Measurements from ENCODE around the gene KATNAL2. TPM values are rescaled to one million over a fixed set of nuclear protein-coding genes. Genes with fewer than 3 reads are reported as not detected.

Gene KATNAL2
- total and polyA plus RNA-seq, 2 experiments from 2014 or later, result 3.9 to 4.1 TPM

DNA sequence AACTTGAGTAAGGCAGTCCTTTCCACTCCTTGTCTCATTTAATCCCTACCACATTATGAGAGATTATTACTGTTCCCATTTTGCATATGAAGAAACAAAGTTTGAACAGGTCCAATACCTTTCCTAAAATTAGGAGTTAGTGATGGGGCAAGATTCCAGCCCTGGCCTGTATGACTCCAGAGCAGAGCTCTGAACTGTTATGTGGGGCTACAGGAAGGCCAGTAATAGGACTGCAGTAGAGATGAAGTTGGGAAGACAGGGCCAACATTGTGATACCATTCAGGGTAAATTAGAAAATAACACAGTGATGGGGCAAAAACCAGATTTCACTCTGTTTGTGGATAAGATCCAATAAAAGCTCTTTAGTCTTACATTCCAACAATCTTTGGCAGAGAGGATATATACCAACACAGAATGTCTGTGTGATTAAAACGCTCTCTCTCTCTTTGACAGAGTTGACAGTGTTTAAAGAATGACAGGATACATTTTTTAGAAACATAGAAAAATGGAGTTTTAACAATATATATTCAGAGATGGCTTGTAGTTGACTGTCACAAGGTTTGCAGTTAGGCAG lies 22.7 kb downstream of the KATNAL2 start:
- H3K9me2 ChIP-seq (ENCODE audit: insufficient read depth), result no peaks in the 10 kb centered on the region
- in situ Hi-C loops (cut with MboI), result no loop called here
- H2AFZ ChIP-seq, result no peak overlapping the region
- H3F3A ChIP-seq (ENCODE audit: insufficient read depth), result peaks cover 18% of the 10 kb centered on the region
- no peaks in the 10 kb centered on the region for H4K20me1 ChIP-seq (ENCODE audit: insufficient read depth)
- H3K9me3 ChIP-seq (ENCODE audit: low read depth), result no peaks in the 10 kb centered on the region
- TF ChIP-seq EZH2 (IDR thresholded peaks at IDR 0.05; ENCODE audit: insufficient read depth, poor library complexity, severe bottlenecking) (no peak), EZH2phosphoT487 (IDR thresholded peaks at IDR 0.05; ENCODE audit: insufficient read depth, low read depth) (no peak)
- no peaks in the 10 kb centered on the region for H3K79me2 ChIP-seq (ENCODE audit: insufficient read depth)
- peaks cover 18% of the 10 kb centered on the region for H3K4me1 ChIP-seq (ENCODE audit: insufficient read depth)
- peak overlapping the region; percentile 7 for H3K4me2 ChIP-seq (ENCODE audit: unreplicated experiment)
- WGBS, 2 experiments (ENCODE audit: low coverage in 1 of 2, low lambda C conversion rate in 2 of 2, missing lambda C conversion rate in 2 of 2), result 26 to 39% methylated on average over 1 of the region's 1 CpG
- H3K9ac ChIP-seq, result no peak overlapping the region
- H3K27ac ChIP-seq, result peak overlapping the region; percentile 3; the same call in 1 of the 2 replicates
- H3K27me3 ChIP-seq (replicated peaks; ENCODE audit: insufficient read depth), result no peaks in the 10 kb centered on the region
- H3K4me3 ChIP-seq, result no peak overlapping the region
- no peaks in the 10 kb centered on the region for H3K36me3 ChIP-seq (ENCODE audit: low read depth)
- DNase-seq, result peak; percentile 16

DNA sequence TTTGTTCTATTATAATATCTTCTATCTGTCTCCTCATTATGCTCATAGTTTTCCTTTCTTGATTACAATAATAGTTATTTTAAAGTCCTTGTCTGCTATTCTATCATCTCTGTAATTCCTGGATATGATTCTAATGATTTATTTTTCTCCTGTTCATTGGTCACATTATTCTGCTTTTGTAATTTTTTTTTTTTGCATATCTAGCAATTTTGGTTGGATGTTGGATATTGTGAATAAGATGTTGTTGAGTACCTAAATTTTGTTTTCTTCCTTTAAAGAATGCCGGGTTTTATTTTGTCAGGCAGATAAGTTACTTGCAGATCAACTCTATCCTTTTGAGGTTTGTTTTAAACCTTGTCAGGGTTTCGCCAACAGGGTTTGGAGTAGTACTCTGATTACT lies 25.2 kb downstream of the KATNAL2 start:
- H3K9ac ChIP-seq, result no peak overlapping the region
- H3K4me3 ChIP-seq, result no peak overlapping the region
- TF ChIP-seq EZH2 (IDR thresholded peaks at IDR 0.05; ENCODE audit: insufficient read depth, poor library complexity, severe bottlenecking) (no peak), EZH2phosphoT487 (IDR thresholded peaks at IDR 0.05; ENCODE audit: insufficient read depth, low read depth) (no peak)
- peaks cover 18% of the 10 kb centered on the region for H3F3A ChIP-seq (ENCODE audit: insufficient read depth)
- in situ Hi-C loops (cut with MboI), result no loop called here
- H4K20me1 ChIP-seq (ENCODE audit: insufficient read depth), result no peaks in the 10 kb centered on the region
- H3K9me2 ChIP-seq (ENCODE audit: insufficient read depth), result no peaks in the 10 kb centered on the region
- H2AFZ ChIP-seq, result no peak overlapping the region
- H3K9me3 ChIP-seq (ENCODE audit: low read depth), result no peaks in the 10 kb centered on the region
- H3K79me2 ChIP-seq (ENCODE audit: insufficient read depth), result no peaks in the 10 kb centered on the region
- H3K27me3 ChIP-seq (replicated peaks; ENCODE audit: insufficient read depth), result no peaks in the 10 kb centered on the region
- DNase-seq, result no peak
- H3K4me1 ChIP-seq (ENCODE audit: insufficient read depth), result peaks cover 18% of the 10 kb centered on the region
- no peak overlapping the region for H3K27ac ChIP-seq
- 70 to 83% methylated on average over 2 of the region's 2 CpGs for WGBS, 2 experiments (ENCODE audit: low coverage in 1 of 2, low lambda C conversion rate in 2 of 2, missing lambda C conversion rate in 2 of 2)
- H3K4me2 ChIP-seq (ENCODE audit: unreplicated experiment), result no peak overlapping the region
- no peaks in the 10 kb centered on the region for H3K36me3 ChIP-seq (ENCODE audit: low read depth)

DNA sequence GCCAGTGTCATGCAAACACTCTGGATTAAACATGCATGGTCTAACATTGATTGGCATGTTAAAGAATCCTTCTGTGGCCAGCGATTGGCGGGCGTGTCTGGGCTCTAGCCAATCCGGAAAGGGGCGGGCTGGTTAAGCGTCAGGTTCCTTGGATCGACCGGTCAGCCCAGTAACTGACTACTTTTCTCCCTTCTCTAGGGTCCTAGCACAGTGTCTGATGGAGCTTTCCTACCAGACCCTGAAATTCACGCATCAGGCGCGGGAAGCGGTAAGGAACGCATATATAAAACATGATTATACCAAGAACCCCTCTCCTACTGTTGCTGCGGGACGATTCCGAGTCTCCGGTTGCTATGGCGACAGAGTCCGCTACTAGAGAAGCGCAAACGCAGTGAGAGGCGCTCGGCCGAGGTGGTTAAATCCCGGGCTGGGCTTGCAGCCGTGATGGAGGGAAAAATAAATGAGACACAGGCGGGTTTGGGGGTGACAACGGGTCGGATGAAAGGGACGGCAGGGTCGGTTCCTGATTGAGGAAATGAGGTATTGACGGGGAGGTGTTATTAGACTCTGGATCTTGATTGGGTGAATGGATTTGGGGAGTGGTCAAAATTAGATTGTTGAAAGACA lies 29.4 kb downstream of the KATNAL2 start:
- Histone ChIP-seq H3K79me2 (ENCODE audit: insufficient read depth) (no peaks in the 10 kb centered on the region), H4K20me1 (ENCODE audit: insufficient read depth) (no peaks in the 10 kb centered on the region), H3K36me3 (ENCODE audit: low read depth) (no peaks in the 10 kb centered on the region), H3K9ac (peak overlapping the region; percentile 62), H3K4me1 (ENCODE audit: insufficient read depth) (no peaks in the 10 kb centered on the region), H2AFZ (peak overlapping the region; percentile 91), H3K9me2 (ENCODE audit: insufficient read depth) (no peaks in the 10 kb centered on the region), H3K4me2 (ENCODE audit: unreplicated experiment) (peak overlapping the region; percentile 93), H3K27ac (no peak overlapping the region), H3K4me3 (peak overlapping the region; percentile 82), H3K9me3 (ENCODE audit: low read depth) (no peaks in the 10 kb centered on the region), H3F3A (ENCODE audit: insufficient read depth) (no peaks in the 10 kb centered on the region), H3K27me3 (replicated peaks; ENCODE audit: insufficient read depth) (no peaks in the 10 kb centered on the region)
- 10 to 12% methylated on average over 32 of the region's 32 CpGs for WGBS, 2 experiments (ENCODE audit: low coverage in 1 of 2, low lambda C conversion rate in 2 of 2, missing lambda C conversion rate in 2 of 2)
- in situ Hi-C loops (cut with MboI), result no loop called here
- TF ChIP-seq EZH2 (IDR thresholded peaks at IDR 0.05; ENCODE audit: insufficient read depth, poor library complexity, severe bottlenecking), result no peak
- no peak for TF ChIP-seq EZH2phosphoT487 (IDR thresholded peaks at IDR 0.05; ENCODE audit: insufficient read depth, low read depth)
- peak; percentile 82 for DNase-seq

DNA sequence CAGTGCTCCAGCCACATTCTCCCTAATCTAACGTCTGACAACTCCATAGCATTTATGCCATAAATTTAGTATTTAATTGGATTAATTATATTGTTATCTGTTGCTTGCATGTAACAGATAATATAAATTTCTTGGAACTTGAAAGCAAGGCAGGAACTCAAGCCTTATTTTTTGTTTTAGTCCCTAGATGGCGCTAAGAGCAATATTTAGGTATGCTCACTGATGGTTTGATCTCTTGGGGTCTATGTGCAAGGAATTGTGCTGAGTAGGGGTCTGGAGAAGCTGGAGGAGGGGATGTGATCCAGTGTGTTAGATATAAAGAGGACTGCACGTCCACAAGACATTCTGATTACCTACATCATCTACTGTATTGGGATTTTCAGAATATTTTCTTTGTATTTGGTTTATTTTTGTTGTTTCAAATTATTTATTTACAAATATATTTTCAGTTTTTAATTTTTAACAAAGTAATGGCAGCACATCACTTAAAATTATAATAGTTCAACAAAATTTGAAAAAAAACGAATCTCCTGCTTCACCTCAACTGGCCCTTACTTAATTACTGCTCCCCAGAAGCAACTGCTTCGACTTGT lies 32.8 kb downstream of the KATNAL2 start:
- Histone ChIP-seq H2AFZ (no peak overlapping the region), H3K27me3 (replicated peaks; ENCODE audit: insufficient read depth) (no peaks in the 10 kb centered on the region), H3K4me1 (ENCODE audit: insufficient read depth) (no peaks in the 10 kb centered on the region), H3K9me2 (ENCODE audit: insufficient read depth) (no peaks in the 10 kb centered on the region), H4K20me1 (ENCODE audit: insufficient read depth) (no peaks in the 10 kb centered on the region), H3K9ac (no peak overlapping the region), H3K79me2 (ENCODE audit: insufficient read depth) (no peaks in the 10 kb centered on the region), H3K4me3 (no peak overlapping the region), H3K4me2 (ENCODE audit: unreplicated experiment) (no peak overlapping the region), H3K27ac (no peak overlapping the region), H3K36me3 (ENCODE audit: low read depth) (no peaks in the 10 kb centered on the region), H3F3A (ENCODE audit: insufficient read depth) (no peaks in the 10 kb centered on the region), H3K9me3 (ENCODE audit: low read depth) (no peaks in the 10 kb centered on the region)
- in situ Hi-C loops (cut with MboI), result no loop called here
- peak; percentile 44 for DNase-seq
- WGBS, 2 experiments (ENCODE audit: low coverage in 1 of 2, low lambda C conversion rate in 2 of 2, missing lambda C conversion rate in 2 of 2), result 56 to 57% methylated on average over 5 of the region's 5 CpGs
- TF ChIP-seq EZH2phosphoT487 (IDR thresholded peaks at IDR 0.05; ENCODE audit: insufficient read depth, low read depth) (no peak), EZH2 (IDR thresholded peaks at IDR 0.05; ENCODE audit: insufficient read depth, poor library complexity, severe bottlenecking) (no peak)

Data from GM23248 (cell line).